ENCODE measurements around the gene SLC35G4.

DNA sequence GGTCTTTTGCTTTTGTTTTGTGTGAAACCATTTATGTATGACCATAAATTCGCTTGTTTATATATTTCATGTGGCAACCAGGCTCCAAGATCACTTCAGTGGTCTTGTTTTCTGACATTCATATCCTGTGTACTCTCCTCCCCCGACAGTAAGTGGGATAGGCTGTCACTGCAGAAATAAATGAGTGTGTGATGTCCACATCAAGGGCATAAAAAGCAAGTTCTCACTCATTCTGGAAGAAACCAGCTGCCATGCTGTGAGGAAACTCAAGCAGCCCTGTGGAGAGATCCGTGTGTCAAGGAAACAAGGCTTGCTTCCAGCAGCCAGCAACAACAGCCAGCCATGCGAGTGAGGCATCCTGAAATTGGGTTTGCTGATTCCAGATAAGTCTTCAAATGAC, 40.4 kb downstream of the SLC35G4 start:
- TF ChIP-seq POLR2A (IDR thresholded peaks at IDR 0.05) (no peak), POLR2AphosphoS5 (IDR thresholded peaks at IDR 0.05) (no peak), EP300 (IDR thresholded peaks at IDR 0.05) (no peak)
- TF ChIP-seq, protein P1, sequence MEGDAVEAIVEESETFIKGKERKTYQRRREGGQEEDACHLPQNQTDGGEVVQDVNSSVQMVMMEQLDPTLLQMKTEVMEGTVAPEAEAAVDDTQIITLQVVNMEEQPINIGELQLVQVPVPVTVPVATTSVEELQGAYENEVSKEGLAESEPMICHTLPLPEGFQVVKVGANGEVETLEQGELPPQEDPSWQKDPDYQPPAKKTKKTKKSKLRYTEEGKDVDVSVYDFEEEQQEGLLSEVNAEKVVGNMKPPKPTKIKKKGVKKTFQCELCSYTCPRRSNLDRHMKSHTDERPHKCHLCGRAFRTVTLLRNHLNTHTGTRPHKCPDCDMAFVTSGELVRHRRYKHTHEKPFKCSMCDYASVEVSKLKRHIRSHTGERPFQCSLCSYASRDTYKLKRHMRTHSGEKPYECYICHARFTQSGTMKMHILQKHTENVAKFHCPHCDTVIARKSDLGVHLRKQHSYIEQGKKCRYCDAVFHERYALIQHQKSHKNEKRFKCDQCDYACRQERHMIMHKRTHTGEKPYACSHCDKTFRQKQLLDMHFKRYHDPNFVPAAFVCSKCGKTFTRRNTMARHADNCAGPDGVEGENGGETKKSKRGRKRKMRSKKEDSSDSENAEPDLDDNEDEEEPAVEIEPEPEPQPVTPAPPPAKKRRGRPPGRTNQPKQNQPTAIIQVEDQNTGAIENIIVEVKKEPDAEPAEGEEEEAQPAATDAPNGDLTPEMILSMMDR (IDR thresholded peaks at IDR 0.05): no peak

All from gastroesophageal sphincter (tissue), 3 donors.